Hepatocyte (in vitro differentiated cells): ENCODE measurements around the gene RAB3A. TPM values are rescaled to one million over a fixed set of nuclear protein-coding genes. Genes with fewer than 3 reads are reported as not detected.

Source experiments
- DNase-seq: peaks from one replicate; pipeline ENCODE4 v3.0.0-alpha.2; 2016; ENCODE audit warnings: low spot score
- H2AFZ ChIP-seq: fragments of 200-600 bp; sonication (generic); 2 replicates; pipeline ENCODE4 v1.6.0; 2016; ENCODE audit warnings: antibody characterized with exemption, mild to moderate bottlenecking
- H3K27ac ChIP-seq: fragments of 200-600 bp; sonication (generic); 2 replicates; pipeline ENCODE4 v1.5.1; 2016; ENCODE audit warnings: mild to moderate bottlenecking
- H3K27me3 ChIP-seq: fragments of 200-600 bp; sonication (generic); 2 replicates; pipeline ENCODE4 v1.6.1; 2016
- H3K36me3 ChIP-seq: fragments of 200-600 bp; sonication (generic); replicated peaks from 2 replicates; pipeline ENCODE4 v1.5.1; 2016; ENCODE audit warnings: low read depth; ENCODE audit not compliant: insufficient read depth
- H3K4me1 ChIP-seq: fragments of 200-600 bp; sonication (generic); 2 replicates; pipeline ENCODE4 v1.5.1; 2016; ENCODE audit warnings: mild to moderate bottlenecking, moderate library complexity; ENCODE audit not compliant: insufficient read depth
- H3K4me2 ChIP-seq: fragments of 200-600 bp; sonication (generic); 2 replicates; pipeline ENCODE4 v1.6.0; 2016
- H3K4me3 ChIP-seq: fragments of 200-600 bp; sonication (generic); 2 replicates; pipeline ENCODE4 v1.5.1; 2016; ENCODE audit warnings: mild to moderate bottlenecking
- H3K79me2 ChIP-seq: fragments of 200-600 bp; sonication (generic); 2 replicates; pipeline ENCODE4 v1.6.0; 2017; ENCODE audit warnings: mild to moderate bottlenecking
- H3K9me2 ChIP-seq: fragments of 200-600 bp; sonication (generic); replicated peaks from 2 replicates; pipeline ENCODE4 v1.6.0; 2017; ENCODE audit warnings: mild to moderate bottlenecking; ENCODE audit not compliant: insufficient read depth
- H3K9me3 ChIP-seq: fragments of 200-600 bp; sonication (generic); 2 replicates; pipeline ENCODE4 v1.5.1; 2016; ENCODE audit warnings: low read depth, mild to moderate bottlenecking
- H4K20me1 ChIP-seq: fragments of 200-600 bp; sonication (generic); 2 replicates; pipeline ENCODE4 v1.6.0; 2016; ENCODE audit warnings: mild to moderate bottlenecking; ENCODE audit not compliant: insufficient read depth, poor library complexity, severe bottlenecking
- CTCF ChIP-seq: fragments of 200-600 bp; sonication (generic); IDR thresholded peaks from 2 replicates; pipeline ENCODE4 v1.5.1; 2016; ENCODE audit warnings: antibody characterized with exemption, mild to moderate bottlenecking; ENCODE audit not compliant: poor library complexity
- EZH2 ChIP-seq: fragments of 200-600 bp; sonication (generic); IDR thresholded peaks from 2 replicates; pipeline ENCODE4 v1.6.1; 2016; ENCODE audit warnings: antibody characterized with exemption, mild to moderate bottlenecking, borderline replicate concordance
- EZH2phosphoT487 ChIP-seq: fragments of 200-600 bp; sonication (generic); IDR thresholded peaks from one replicate; pipeline ENCODE4 v1.6.1; 2018; ENCODE audit warnings: antibody characterized with exemption, mild to moderate bottlenecking, low read depth, moderate library complexity; ENCODE audit not compliant: unreplicated experiment, severe bottlenecking
- WGBS: methylation state at CpG from one replicate; pipeline ENCODE4 v1.1.6; 2016; ENCODE audit warnings: low lambda C conversion rate; ENCODE audit errors: missing lambda C conversion rate; 5-methylcytosine and 5-hydroxymethylcytosine counted together
- polyA plus RNA-seq: library from polyadenylated mRNA; unstranded; fragments of >200 nt; fragmentation: Nextera tagmentation; extraction: Ambion mirVana; gene quantifications from 2 replicates; pipeline ENCODE4 v1.2.1, GENCODE V29; 2016
- total RNA-seq: library from RNA; depleted of rRNA; stranded (reverse); fragments of >200 nt; gene quantifications from 2 replicates; pipeline ENCODE4 v1.2.3, GENCODE V29; 2014

The RAB3A gene
- total and polyA plus RNA-seq, 2 experiments from 2014 or later: 2.2 to 2.6 TPM

DNA sequence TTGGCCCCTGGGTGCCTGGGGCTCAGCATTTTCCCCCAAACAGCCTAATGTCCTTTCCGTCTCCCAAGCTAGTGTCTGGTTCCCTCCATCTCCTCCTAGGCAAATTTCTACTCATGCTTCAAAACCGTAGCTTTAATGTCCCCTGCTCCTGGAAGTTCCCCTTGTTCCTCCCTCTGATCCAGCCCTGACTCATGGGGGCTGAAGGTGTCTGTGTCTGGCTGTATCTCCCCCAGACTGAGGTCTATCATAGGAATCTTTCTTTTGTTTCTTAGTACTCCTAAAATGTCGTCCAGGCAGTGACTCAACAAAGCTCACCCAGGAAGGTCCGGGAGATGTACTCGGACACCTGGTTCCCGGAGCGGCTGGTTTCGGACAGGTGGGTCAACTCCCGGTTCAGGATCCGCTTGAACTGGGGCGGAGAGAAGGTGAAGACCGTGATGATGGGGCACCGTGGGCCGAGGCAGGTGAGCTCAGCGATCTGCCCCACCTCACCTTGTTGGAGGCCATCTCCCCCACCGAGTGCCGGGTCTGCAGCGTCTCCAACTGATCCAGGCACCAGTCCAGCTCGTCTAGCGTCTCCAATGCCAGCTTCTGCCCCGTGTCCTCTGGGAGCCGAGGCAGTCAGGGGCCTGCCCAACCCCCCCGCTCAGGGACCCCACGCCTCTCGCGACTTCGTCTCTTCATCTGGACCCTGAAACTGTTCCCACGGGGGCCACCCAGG lies 16.2 kb upstream of the RAB3A start:
- WGBS: 83% methylated on average over 28 of the region's 28 CpGs
- H3K9me3 ChIP-seq: no peaks in the 10 kb centered on the region
- no peak for TF ChIP-seq CTCF
- TF ChIP-seq EZH2phosphoT487: no peak
- no peak for TF ChIP-seq EZH2
- peaks cover 4% of the 10 kb centered on the region for H3K27me3 ChIP-seq
- H3K4me1 ChIP-seq: no peaks in the 10 kb centered on the region
- H3K4me2 ChIP-seq: no peak overlapping the region
- H3K36me3 ChIP-seq: no peaks in the 10 kb centered on the region
- H3K4me3 ChIP-seq: no peak overlapping the region
- DNase-seq: no peak
- H2AFZ ChIP-seq: no peak overlapping the region
- no peaks in the 10 kb centered on the region for H3K79me2 ChIP-seq
- H3K9me2 ChIP-seq: no peaks in the 10 kb centered on the region
- no peak overlapping the region for H3K27ac ChIP-seq
- H4K20me1 ChIP-seq: no peaks in the 10 kb centered on the region

DNA sequence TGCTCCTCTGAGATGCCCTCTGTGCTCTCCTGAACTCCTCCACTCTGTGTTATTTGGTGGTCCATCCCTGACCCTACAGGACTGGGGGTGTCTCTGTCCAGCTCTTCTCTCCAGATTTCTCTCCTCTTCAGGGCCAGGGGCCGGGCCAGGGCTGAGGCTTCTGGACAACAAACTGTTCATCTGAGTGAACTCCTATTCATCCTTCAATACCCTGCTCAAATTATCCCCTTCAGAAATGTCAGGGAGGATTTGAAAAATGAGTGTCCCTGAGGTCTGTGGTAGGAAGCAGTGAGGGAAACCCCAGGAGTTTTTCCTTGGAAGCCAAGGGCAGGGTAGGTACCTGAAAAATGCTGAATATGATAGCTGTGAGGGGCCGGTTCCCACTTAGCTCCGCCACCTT lies 14.8 kb upstream of the RAB3A start:
- no peak for DNase-seq
- Histone ChIP-seq H3K27me3 (peaks cover 3% of the 10 kb centered on the region), H3K4me3 (no peak overlapping the region), H3K4me1 (no peaks in the 10 kb centered on the region), H3K36me3 (no peaks in the 10 kb centered on the region), H2AFZ (no peak overlapping the region), H3K27ac (no peak overlapping the region), H3K79me2 (no peaks in the 10 kb centered on the region), H3K9me2 (no peaks in the 10 kb centered on the region), H3K4me2 (no peak overlapping the region), H4K20me1 (no peaks in the 10 kb centered on the region), H3K9me3 (no peaks in the 10 kb centered on the region)
- no peak for TF ChIP-seq EZH2
- TF ChIP-seq EZH2phosphoT487: no peak
- TF ChIP-seq CTCF: no peak
- 66% methylated on average over 3 of the region's 3 CpGs for WGBS

- Histone ChIP-seq H2AFZ (no peak overlapping the region), H3K36me3 (no peaks in the 10 kb centered on the region), H4K20me1 (no peaks in the 10 kb centered on the region), H3K27ac (no peak overlapping the region), H3K4me2 (no peak overlapping the region), H3K4me3 (no peak overlapping the region), H3K9me3 (no peaks in the 10 kb centered on the region), H3K9me2 (no peaks in the 10 kb centered on the region), H3K4me1 (no peaks in the 10 kb centered on the region), H3K79me2 (no peaks in the 10 kb centered on the region), H3K27me3 (peaks cover 3% of the 10 kb centered on the region)
- 95% methylated on average over 17 of the region's 17 CpGs for WGBS
- TF ChIP-seq CTCF (no peak), EZH2 (no peak), EZH2phosphoT487 (no peak)
- no peak for DNase-seq
These were observed 14.3 kb upstream of the RAB3A start for GRCh38 chr19:18218159-18218558.
